ENCODE measurements around the gene CSRP3.
"Not testable (repeated sequence)": the region's sequence is repeated elsewhere in the genome, so short reads cannot be mapped to it uniquely, and the experiment has no call there.

The CSRP3 gene

DNA sequence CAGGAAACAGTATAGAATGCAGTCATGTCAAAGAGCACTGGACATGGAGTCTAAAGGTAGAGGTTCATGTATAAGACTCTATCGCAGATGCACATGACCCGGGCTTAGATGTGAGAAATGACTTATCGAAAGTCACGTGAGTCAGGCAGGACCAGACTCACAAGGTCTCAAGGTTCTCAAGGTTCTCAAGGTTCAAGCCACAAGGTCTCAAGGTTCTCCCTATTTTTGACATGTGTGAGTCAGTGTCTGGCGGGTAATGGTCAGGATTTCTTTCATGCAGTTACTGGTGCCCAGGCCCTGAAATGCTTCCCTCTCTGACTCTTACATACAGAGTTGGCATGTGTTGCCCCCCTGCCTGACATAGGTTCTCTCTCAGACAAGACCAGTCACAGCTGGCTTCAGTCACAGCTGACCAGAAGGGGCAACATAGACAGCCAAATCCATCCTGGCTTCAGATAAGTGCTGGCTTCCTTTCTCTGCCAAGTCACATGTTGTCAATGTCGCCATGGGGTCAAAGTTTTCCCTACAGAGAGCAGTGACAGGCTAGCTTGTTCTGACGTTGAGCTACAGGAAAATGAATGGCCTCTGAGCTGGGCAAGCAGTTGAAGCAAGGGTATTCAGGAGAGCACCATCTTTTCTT is 10.1 kb downstream of the CSRP3 start:
- no peak for DNase-seq (ENCODE audit: extremely low read depth in 1 of 2, low read depth in 1 of 2)

- DNase-seq (ENCODE audit: extremely low read depth in 1 of 2, low read depth in 1 of 2), result no peak
Measured at GRCh38 chr11:19187833-19188258, 13.9 kb downstream of the CSRP3 start.

DNA sequence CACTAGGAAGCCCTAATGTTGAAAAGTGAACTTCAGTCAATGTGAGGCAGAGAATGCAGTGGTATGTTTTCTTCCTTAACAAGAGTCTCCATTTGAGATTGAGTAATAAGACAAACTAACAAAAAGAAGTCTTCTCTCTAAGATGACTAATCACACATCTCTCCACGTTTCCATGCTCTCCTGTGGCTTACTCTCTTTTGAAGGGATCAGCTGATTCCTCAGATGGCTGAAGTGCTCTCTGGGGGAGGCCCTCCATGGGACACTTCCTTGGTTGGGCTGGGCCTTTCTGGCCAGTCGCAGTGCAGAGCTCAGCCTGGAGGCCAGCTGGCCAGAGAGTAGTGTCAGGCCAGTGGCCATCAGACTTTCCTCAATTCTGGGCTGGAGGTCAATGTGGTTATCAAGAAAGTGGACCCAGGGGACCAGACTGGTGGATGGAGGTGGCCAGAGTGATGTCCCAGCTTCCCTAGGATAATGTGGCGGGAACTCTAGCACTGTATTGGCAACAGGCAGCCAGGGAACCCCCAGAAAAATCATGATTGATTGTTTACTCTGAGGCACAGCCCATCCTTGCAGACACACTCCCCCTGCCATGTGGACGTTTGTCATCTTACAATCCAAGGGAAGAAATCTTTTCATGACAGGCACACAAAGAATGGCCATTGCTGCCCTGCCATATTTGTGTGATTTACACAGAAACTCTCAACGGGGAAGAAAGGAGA is 14.5 kb downstream of the CSRP3 start:
- no peak for DNase-seq (ENCODE audit: extremely low read depth in 1 of 2, low read depth in 1 of 2)

DNA sequence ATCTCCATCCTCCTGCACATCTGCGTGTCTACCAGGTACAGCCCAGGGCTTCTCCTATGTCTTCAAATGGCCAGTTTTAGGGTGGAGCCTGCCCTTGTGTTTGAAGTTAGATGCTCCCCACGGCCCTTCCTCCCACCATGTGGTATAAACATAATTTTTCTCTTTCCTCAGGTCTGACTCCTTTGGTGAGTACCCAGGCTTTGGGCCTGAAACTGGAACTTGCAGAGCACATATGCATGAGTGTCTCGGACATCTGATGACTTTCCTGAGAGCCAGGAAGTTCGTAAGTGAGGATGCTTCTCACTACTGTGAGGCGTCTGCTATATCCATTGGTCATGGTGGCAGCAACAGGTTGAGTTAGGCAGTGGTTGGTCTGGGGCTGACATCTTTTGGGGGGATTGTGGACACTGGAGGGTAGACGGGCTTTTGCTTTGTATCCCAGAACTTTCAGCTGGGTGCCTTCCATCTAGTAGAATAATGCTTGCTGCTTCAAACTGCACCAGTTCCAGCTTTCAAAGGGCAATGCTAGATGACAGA is 16.2 kb downstream of the CSRP3 start:
- DNase-seq (ENCODE audit: extremely low read depth in 1 of 2, low read depth in 1 of 2), result no peak

- DNase-seq (ENCODE audit: extremely low read depth in 1 of 2, low read depth in 1 of 2), result no peak
Measured at GRCh38 chr11:19185036-19185435, 16.7 kb downstream of the CSRP3 start.

GRCh38 chr11:19183646-19184045 is 18.1 kb downstream of the CSRP3 start:
- DNase-seq (ENCODE audit: extremely low read depth in 1 of 2, low read depth in 1 of 2), result no peak

DNA sequence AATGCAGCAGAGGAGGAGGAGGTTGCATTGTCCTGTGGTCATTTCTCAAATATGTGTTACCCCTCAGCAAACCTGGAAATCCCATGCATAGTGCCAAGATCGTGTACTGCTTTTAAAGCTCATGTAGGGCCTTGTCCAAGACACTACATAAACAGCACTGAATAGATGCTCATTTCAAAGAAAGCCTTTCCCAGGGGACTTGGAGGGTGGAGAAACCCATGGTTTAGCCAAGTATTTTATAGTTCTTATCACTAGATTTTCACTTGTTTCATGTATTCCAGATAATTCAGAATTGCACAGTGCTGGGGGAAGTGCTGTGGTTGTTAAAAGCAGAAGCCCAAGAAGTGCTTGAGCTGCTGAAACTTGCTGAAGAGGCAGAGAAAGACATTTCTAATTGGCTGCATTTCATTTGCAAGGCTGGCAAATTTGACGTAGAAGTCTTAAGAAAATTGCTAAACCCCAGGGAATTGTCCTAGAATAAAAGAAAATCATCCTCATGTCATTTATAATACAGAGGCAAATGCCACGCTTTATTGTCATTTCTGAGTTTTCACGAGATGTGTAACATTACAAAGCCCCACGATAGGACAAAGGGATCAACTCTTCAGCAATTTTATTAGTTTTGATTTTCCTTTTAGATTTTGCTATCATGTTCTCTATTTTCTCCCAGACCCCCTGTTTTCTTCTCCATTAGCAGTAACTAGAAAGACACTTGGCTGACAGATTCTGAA is 20.1 kb downstream of the CSRP3 start:
- no peak for DNase-seq (ENCODE audit: extremely low read depth in 1 of 2, low read depth in 1 of 2)

DNA sequence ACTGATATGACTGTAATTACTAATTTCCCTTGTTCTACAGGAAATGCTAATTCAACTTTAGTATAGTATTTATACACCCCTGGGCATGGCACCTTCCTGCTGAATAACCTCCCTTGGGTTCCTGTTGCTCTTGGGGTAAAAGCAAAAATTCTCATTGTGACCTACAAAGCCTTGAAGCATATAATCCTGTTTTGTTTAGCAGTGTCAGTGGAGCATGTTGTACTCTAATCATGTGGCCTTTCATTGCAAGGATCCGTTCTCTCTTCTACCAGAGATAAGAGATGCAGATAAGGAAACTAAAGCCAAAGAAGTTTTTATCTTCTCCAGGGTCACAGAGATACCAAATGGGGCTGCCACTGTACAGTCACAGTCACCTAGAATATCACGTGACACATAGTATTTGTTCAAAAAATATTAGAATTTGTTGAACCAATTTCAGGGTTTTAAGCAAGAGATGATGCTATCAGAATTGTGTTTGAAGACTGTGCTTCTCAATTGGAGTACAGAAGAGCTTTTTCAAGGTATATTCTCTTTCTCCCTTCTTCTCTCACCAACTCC is 25.1 kb downstream of the CSRP3 start:
- DNase-seq (ENCODE audit: extremely low read depth in 1 of 2, low read depth in 1 of 2), result no peak

DNA sequence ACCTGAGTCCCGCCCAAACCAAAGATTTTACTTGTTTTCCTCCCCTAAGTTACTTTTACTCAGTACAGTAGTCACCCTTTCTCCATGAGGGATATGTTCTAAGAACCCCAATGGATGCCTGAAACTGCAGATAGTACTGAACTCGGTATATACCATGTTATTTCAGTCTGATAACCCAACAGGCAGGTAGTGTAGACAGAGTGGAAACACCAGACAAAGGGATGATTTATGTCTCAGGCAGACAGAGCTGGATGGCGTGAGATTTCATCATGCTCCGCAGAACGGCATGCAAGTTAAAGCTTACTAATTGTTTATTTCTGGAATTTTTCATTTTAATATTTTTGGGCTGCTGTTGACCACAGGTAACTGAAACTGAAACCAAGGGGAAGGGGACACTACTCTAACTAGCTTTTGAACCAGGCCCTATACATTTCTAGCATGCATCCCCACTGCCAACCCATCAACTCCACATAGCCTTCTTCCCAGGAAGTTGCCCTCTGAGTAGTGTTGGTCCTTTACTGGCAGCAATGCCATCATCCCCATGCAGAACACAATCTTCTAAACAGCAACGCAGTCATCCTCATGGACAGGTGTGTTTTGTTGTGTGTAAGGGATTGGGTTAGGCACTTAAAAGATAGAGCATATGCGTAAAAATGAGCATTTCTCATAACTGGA is 27.7 kb downstream of the CSRP3 start:
- DNase-seq (ENCODE audit: extremely low read depth in 1 of 2, low read depth in 1 of 2), result no peak

DNA sequence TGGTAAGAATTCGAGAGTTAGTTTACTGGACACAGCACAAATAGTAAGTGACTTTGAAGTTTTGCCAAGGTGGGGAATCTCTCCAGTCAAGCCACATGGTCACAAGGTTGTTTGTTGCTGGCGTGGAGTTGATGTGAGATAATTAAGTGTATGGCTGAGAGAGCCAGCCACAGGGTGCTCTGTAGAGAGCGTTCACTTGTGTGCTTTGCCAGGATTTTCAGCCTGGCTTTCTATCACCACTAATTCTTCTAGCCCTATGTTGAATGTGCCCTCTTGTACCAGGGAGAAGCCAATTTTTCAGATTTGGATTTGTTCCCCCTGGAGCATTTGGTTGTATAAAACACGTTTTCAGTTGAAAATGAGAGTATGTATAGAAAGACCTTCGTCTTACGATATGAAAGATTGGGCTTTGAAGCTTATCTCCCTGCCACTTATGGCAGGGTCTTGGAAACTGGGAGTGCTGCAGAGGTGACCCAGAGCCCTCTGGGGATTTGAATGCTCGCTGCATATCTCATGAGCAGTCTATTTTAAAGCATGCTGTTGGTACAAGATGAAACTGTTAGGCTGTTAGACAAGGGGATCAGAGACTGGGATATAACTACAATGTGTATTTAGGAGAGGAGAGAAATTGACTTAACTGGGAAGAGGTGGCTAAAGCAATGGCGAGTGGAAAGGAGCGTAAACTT is 28.6 kb downstream of the CSRP3 start:
- no peak for DNase-seq (ENCODE audit: extremely low read depth in 1 of 2, low read depth in 1 of 2)

DNA sequence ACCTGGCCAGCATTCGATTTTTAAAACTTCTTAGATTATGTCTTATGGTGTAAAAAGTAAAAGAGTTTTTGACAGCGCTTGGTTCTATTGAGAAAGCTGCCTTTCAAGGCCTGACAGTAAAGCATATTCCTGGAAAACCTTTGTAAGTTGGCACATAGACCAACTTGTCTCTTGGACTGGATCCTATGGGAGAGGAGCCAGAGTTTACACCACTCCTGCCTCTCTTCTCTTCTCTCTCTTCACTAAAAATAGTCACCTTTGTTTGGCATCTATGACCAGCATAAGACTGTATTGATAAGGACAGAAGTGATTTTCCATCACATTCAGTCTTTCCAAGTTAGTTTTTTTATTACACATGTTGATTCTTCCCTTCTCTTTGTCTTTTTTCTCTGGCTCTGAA is 33.7 kb downstream of the CSRP3 start:
- no peak for DNase-seq (ENCODE audit: extremely low read depth in 1 of 2, low read depth in 1 of 2)

- DNase-seq (ENCODE audit: extremely low read depth in 1 of 2, low read depth in 1 of 2), result no peak
Measured at GRCh38 chr11:19164881-19165280, 36.9 kb downstream of the CSRP3 start.

- DNase-seq (ENCODE audit: extremely low read depth in 1 of 2, low read depth in 1 of 2), result no peak
Measured at GRCh38 chr11:19164230-19164855, 37.4 kb downstream of the CSRP3 start.

DNA sequence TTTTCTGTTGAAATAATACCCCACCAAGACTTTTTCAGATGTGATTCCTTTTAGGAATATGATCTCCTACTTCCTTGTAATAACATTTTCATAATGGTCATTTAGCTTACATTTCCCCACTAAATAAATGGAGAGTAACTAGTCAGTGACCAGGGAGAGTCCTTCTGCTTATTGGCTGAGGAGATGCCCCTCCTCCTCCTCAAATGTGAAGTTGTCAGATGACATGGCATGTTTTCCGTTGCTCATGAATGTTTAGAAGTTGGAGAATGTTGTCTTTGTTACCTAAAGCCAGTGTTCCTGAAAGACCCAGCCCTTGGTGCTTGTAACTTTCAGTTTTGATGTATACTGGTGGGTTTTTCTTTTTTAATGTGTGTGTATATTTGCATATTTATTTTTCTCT is 38.2 kb downstream of the CSRP3 start:
- no peak for DNase-seq (ENCODE audit: extremely low read depth in 1 of 2, low read depth in 1 of 2)

- DNase-seq (ENCODE audit: extremely low read depth in 1 of 2, low read depth in 1 of 2), result no peak
Measured at GRCh38 chr11:19162951-19163505, 38.8 kb downstream of the CSRP3 start.

- DNase-seq (ENCODE audit: extremely low read depth in 1 of 2, low read depth in 1 of 2), result no peak
Measured at GRCh38 chr11:19161651-19162050, 40.1 kb downstream of the CSRP3 start.

- no peak for DNase-seq (ENCODE audit: extremely low read depth in 1 of 2, low read depth in 1 of 2)
Measured at GRCh38 chr11:19160847-19161246, 40.9 kb downstream of the CSRP3 start.

DNA sequence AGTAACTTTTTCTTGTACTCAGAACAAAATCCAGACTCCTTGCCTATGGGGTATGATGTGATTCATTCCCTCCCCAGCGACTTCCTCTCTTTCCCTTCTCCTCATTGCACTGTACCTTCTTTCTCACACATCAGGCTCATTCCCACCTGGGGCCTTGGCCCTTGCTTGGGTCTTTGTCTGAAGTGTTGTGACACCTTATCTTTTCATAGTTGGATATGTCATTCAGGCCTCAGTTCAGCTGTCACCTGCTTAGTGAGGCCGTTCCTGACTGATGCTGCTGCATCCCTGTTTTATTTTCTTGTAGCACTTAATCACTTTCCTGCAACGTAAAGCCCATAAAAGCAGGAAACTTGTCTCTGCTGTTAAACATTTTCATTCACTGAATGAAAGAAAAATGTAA is 44.9 kb downstream of the CSRP3 start:
- no peak for DNase-seq (ENCODE audit: extremely low read depth in 1 of 2, low read depth in 1 of 2)

GRCh38 chr11:19145319-19145718 is 56.5 kb downstream of the CSRP3 start:
- no peak for DNase-seq (ENCODE audit: extremely low read depth in 1 of 2, low read depth in 1 of 2)

GRCh38 chr11:19136884-19137283 is 64.9 kb downstream of the CSRP3 start:
- DNase-seq (ENCODE audit: extremely low read depth in 1 of 2, low read depth in 1 of 2), result not testable (repeated sequence)
